ENCODE data around the gene OASL.

Gene OASL

DNA sequence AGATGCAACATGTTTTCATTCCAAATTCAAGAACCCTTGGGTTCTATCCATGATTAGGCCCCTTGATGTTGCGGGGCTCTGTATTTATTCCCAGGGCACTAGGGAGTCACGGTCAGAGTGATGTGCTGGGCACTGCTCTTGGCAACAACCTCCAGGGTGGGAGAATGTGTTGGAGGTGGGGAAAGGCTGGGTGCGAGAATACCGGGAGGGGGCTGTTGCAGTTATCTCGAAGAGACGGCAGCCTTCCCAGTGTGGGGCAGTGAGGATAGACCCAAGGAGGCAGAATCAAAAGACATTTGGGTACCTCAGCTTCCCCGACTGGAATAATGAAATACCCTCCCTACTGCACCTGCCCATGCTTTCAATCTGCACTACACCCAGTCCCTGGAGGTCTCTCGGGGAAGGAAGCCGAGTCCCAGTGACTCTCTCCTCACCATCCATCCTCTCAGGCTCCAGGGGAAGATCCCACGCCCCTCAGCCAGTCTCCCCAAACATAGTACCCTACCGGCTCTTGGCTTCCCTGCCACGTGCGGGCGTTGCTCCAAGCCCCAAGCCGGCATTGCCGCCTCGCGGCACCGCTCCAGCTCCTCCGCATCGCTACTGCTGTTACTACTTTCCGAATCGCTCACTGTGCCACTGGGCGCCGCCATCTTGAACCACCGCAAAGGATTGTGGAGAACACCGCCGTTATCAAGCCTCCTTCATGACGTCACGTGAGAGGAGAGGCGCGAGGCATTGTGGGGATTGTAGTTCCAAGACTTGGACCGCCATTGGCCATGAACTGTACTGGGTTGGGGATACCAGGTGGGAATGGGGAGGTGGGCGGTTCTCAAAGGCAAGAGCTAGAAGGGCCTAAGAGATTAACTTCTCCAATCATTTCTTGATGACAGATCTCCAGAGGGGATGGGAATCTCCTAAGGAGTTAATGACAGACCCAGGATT, 22.9 kb downstream of the OASL start, which contains the start of gene C12orf43:
C12orf43 (minus strand) TSS at position 663 of the 942 bp plus-strand sequence; CDS start at position 650, 13 bp downstream.
- DNase-seq (ENCODE audit: low read depth) = peak; percentile 83

DNA sequence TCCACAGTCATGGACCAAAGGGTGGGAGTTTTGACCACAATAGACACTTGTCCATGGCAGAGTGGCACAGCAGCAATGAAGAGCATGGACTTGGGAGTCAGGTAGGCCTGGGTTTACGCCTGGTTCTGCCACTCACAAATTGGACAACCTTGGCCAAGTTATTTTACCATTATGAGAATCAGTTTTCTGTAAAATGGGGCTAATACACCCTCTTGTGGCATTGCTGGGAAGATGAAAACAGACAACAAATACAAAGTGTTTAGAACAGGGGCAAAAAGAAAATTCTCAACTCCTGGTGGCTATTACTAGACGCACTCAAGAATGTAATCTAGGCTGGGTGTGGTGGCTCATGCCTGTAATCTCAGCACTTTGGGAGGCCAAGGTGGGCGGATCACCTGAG, 25.3 kb downstream of the OASL start:
- no peak for DNase-seq (ENCODE audit: low read depth)

DNA sequence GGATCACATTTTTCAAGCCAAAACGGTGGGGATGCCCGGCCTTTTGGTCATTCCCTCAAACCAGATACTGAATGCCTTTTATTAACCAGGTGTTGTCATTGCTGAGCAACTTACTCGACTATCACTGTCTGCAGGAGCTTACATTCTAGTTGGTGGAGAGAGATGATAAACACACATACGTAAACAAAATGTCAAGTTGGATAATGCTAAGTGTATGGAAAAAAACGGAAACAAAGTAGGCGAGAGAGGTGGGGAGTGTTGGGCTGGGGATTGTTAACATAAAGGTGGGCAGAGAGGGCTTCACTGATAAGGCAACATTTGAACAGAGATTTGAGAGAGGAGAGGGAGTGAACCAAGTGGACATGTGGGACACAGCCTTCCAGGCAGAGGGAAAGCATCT, 27.2 kb downstream of the OASL start:
- DNase-seq (ENCODE audit: low read depth) = no peak

DNA sequence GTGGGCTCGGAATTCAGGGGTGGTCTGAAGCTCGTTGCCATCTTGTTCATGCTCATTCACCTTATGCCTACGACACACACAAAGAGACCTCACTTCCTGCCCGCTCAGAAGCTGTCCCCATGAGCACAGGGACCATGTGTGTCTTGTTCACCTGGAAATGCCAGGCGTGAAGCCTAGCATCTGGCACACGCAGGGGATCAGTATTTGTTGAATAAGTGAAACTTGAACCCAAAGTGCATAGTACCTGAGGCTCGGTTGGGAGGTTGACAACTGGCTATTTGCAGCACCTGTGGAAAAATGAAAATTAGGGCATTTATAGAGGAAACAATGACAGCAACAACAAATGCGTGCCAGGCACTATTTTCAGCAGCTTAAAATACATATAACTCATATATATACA, 28.2 kb downstream of the OASL start:
- DNase-seq (ENCODE audit: low read depth) = no peak

DNA sequence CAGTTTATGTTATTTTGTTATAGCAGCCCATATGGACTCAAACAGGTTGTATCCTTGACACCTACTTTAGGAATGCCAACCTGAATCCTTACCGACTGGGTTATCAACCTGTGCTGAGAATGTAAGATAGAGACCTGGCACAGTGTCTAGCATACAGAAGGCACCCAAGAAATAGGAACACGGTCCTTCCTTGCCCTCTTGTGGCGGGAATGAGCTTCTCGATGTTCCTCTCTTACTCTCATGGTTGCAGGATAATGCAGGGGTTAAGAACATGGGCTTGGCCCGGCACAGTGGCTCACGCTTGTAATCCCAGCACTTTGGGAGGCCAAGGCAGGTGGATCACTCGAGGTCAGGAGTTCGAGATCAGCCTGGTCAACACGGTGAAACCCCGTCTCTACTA, 29.3 kb downstream of the OASL start:
- no peak for DNase-seq (ENCODE audit: low read depth)

DNA sequence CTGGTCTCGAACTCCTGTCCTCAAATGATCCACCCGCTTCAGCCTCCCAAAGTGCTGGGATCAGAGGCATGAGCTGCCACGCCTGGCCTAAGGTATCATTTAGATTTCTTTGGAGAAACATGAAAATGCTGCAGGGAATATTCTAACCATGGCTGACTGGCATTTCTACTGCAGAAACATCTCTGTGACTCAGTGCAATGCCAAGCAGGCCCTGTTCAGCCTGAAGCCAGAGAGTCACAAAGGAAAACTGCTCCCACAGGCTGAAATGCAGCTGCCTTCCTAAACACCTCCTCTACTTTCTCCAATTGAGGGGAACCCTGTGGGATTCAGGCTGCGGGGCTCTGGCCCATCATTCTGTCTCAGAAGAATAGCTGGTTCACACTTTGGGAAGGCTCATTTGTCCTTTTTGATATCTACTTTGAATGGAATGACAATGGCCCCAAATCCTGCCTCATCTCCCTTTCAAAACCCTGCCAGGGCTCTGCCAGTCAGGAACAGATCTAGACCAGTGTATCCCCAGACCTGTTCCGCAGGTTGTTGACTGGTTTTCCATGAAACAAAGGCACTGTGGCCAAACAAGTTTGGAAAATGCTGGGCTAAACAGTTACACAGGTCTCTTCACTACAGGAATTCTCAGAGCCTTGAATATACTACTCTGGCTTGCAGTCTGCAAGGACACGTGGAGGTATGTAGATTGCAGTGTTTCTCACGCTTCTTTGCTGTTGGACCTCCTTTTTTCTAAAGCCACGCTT, 30.5 kb downstream of the OASL start:
- no peak for DNase-seq (ENCODE audit: low read depth)

DNA sequence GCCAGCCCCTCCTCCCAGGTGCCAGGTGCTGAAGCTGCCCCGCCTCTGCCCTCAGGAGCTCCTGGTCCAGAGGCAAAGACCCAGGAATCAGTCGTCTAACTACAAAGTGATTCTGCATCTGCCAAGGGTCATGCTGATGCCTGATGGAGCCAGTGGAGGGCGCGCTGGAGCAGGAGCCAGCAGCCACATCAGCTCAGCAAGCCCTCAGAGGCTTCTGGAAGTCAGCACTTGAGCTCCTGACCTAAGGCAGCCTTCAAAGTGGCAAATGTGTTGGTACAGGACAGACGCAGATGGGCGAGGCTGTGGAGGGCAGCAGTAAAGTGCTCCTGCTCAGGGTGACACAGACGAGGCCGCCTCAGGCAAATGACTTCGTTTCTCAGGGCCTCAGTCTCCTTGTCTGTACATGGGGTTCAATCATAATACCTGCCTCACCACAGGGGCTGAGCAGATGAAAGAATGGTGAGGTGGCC, 33.7 kb downstream of the OASL start:
- DNase-seq (ENCODE audit: low read depth) = peak; percentile 9

DNA sequence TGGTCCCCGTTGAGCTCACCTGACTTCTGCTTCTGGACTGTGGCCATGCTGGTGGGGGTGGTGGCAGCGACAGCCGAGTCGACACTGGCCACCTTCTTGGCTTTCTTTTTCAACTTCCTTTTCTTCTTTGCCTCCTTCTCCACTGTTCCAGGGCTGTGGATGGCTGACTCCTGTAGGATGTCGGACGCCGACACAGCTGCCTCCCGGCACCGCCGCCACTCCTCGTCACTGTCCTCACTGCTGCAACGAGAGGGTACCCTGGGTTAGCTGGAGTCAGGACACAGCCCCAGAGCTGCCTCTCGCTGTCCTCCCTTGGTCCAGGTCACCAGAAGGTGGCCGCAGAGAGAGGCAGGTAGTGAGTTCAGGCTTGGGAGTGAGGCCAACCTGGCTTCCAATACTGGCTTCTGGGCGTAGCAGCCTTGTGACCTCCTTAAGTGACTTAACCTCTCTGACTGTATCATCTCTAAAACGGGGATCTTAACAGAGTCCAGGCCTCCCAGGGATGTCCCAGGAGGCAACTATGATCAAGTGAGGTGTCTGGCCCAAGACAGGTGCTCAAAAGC, 34.7 kb downstream of the OASL start:
- no peak for DNase-seq (ENCODE audit: low read depth)

DNA sequence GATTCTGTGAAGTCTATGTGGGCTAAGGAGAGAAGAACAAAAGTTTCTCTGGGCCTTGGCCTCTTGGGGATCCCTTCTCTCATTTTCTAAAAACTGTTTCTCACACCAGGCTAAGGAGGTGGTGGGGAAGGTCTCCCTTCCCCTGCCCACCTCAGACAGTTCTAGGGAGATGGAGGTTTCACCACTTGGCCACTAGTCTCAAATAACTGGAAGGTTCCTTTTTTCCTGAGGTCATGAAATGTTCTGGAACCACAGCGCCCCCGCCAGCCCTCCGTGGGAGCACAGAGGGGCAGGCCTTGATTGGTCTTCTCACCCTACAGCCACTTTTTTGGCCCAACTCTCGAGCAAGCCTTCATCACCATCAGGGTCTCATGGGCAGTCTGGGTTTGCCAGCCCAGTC, 35.4 kb downstream of the OASL start:
- DNase-seq (ENCODE audit: low read depth) = no peak

DNA sequence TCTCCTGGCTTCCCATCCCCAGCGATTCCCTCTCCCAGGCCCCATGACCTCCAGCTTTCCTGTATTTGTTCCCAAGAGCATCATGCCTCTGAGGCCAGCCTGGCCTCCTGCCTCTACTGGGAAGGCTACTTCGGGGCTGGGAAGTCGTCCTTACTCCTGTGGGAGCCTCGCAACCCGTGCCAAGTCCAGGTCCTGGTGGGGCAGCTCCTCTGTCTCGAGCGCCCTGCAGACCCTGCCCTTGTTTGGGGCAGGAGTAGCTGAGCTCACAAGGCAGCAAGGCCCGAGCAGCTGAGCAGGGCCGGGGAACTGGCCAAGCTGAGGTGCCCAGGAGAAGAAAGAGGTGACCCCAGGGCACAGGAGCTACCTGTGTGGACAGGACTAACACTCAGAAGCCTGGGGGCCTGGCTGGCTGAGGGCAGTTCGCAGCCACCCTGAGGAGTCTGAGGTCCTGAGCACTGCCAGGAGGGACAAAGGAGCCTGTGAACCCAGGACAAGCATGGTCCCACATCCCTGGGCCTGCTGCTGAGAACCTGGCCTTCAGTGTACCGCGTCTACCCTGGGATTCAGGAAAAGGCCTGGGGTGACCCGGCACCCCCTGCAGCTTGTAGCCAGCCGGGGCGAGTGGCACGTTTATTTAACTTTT, 37.1 kb downstream of the OASL start:
- no peak for DNase-seq (ENCODE audit: low read depth)

DNA sequence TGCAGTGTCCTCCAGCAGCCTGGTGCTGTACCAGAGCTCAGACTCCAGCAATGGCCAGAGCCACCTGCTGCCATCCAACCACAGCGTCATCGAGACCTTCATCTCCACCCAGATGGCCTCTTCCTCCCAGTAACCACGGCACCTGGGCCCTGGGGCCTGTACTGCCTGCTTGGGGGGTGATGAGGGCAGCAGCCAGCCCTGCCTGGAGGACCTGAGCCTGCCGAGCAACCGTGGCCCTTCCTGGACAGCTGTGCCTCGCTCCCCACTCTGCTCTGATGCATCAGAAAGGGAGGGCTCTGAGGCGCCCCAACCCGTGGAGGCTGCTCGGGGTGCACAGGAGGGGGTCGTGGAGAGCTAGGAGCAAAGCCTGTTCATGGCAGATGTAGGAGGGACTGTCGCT, 38.0 kb downstream of the OASL start:
- DNase-seq (ENCODE audit: low read depth) = no peak

DNA sequence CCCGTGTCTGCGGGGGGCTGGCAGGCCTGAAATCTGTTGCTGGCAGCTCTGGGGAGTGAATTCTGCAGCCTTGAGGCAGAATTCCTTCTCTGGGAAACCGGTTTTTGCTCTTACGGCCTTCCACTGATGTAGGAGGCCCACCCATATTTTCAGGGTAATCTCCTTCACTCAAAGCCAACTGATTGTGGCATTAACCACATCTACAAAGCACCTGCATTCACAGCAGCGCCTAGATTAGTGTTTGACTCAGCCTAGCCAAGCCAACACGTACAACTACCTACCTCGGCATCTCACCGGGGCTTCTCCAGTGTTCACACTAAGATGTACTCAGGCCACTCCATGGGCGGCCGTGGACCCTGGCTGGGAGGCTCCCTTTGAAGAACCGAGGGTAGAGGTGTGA, 38.5 kb downstream of the OASL start:
- no peak for DNase-seq (ENCODE audit: low read depth)

DNA sequence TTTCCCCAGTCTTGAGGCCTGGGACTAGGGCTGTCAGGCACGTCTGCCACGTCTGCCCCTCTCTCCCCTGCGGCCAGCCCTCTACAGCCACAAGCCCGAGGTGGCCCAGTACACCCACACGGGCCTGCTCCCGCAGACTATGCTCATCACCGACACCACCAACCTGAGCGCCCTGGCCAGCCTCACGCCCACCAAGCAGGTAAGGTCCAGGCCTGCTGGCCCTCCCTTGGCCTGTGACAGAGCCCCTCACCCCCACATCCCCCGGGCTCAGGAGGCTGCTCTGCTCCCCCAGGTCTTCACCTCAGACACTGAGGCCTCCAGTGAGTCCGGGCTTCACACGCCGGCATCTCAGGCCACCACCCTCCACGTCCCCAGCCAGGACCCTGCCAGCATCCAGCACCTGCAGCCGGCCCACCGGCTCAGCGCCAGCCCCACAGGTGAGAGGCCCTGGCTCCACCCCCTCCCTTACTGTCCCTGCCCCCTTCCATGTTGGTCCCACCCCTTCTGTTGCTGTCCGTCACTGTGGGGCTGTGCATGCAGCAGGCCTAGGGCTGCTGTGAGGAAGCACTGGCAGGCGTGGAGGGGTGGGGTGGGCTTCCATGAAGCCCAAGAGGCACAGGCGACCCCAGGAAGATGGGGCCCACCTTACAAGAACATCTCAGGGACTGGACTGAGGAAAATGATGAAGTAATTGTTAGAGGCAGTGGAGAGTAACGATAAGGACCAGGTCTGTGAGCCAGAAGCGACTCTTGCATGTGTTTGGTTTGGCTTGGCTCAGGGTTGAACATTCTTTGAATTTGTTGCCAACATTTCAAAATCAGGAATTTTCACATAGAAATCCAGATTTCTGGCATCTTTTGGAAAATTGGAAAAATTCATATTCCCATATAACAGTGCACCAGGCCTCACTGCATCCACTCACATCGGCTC, 39.6 kb downstream of the OASL start:
- no peak for DNase-seq (ENCODE audit: low read depth)

DNA sequence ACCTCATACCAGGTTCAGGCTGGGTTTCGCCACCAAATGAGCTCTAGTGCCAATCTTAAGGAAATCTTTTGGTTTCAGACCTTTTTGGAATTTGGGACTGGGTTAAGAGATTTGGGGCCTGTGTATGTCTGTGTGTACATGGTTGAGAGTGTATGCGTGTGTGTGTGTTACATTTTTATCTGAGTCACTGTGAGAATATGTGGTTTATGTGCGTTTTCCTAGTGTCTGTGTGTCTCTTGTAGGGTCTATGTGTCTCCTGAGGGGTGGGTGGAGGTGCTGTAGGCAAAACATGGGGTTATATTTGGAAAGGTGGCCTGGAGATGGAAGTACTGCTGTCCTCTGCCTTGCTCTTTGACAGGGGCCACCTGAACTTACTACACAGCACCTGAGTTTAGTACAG, 40.6 kb downstream of the OASL start:
- no peak for DNase-seq (ENCODE audit: low read depth)

DNA sequence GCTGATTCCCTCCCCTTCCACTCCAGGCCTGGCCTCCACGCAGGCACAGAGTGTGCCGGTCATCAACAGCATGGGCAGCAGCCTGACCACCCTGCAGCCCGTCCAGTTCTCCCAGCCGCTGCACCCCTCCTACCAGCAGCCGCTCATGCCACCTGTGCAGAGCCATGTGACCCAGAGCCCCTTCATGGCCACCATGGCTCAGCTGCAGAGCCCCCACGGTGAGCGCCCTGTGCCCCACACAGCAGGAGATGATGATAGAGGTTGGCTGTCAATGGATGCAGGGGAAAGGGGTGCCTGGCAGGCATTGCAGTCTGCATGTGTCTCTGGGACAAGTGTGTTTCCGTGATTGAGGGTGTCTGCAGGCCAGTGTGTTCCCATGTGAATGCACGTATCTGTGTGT, 41.6 kb downstream of the OASL start:
- no peak for DNase-seq (ENCODE audit: low read depth)

DNA sequence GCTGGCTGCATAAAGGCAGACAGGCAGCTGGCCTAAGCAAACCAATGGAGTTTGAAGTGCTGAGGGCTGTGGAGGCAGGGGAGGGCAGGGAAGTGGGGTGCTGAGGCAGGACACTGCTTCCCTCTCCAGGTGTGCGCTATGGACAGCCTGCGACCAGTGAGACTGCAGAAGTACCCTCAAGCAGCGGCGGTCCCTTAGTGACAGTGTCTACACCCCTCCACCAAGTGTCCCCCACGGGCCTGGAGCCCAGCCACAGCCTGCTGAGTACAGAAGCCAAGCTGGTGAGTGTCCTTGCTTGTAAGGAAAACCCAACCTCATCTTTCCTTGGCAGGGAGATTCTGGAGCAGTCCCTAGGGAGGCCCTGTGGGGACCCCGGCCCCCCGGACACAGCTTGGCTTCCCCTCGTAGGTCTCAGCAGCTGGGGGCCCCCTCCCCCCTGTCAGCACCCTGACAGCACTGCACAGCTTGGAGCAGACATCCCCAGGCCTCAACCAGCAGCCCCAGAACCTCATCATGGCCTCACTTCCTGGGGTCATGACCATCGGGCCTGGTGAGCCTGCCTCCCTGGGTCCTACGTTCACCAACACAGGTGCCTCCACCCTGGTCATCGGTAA, 42.8 kb downstream of the OASL start:
- DNase-seq (ENCODE audit: low read depth) = no peak

DNA sequence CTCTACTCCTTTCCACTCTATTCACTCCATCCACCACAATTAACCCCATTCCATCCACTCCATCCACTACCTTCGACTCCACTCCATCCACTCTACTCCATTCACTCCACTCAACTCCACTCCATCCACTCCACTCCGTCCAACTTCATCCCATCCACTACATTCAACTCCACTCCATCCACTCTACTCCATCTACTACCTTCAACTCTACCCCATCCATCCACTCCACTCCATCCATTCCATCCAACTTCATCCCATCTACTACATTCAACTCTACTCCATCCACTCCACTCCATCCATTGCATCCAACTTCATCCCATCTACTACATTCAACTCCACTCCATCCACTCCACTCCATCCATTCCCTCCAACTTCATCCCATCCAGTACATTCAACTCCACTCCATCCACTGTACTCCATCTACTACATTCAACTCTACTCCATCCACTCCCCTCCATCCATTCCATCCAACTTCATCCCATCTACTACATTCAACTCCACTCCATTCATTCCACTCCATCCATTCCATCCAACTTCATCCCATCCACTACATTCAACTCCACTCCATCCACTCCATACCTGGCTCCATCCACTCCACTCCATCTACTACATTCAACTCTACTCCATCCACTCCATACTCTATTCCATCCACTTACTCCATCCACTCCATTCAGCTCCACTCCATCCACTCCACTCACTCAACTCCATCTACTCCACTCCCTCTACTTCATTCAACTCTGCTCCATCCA, 44.3 kb downstream of the OASL start:
- no peak for DNase-seq (ENCODE audit: low read depth)

DNA sequence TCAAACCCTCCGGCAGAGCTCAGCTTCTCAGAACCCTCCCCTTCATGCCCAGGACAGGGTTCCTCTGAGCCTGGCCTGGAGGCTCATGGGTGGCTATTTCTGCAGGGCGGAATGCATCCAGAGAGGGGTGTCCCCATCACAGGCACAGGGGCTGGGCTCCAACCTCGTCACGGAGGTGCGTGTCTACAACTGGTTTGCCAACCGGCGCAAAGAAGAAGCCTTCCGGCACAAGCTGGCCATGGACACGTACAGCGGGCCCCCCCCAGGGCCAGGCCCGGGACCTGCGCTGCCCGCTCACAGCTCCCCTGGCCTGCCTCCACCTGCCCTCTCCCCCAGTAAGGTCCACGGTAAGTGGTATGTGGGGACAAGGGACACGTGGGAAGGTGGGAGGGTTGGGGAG, 45.0 kb downstream of the OASL start:
- DNase-seq (ENCODE audit: low read depth) = no peak

DNA sequence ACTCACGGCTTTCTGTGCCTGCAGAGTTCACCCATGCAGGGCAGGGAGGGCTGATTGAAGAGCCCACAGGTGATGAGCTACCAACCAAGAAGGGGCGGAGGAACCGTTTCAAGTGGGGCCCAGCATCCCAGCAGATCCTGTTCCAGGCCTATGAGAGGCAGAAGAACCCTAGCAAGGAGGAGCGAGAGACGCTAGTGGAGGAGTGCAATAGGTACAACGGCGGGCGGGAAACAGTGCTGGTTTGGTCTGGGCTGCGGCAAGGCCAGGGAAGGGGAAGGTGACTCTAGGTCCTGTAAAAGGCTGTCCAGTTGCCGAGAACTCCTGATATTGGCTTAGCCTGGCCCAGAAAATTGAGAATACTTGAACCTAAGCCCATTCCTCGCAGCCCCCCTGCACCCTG, 45.5 kb downstream of the OASL start:
- no peak for DNase-seq (ENCODE audit: low read depth)

DNA sequence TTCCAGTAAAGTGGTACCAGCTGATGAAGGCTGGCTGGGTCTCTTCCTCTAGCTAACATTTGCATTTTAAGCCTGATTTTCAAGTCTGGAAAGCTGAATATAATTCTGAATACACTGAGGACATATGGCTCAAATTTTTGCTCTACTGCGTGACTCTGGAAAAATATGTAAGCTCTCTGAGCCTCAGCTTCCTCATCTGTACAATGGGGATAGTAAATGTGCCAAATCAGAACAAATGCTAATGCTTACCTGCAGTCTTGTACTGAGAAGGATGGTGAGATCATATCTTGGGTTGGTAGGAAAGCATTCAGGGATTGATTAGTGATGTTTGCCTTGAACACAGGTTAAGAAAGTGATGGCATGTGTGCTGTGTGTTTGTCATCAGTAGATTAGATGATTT, 46.1 kb downstream of the OASL start:
- DNase-seq (ENCODE audit: low read depth) = no peak
